Measurements from ENCODE around the gene PAH. TPM values are rescaled to one million over a fixed set of nuclear protein-coding genes. Genes with fewer than 3 reads are reported as not detected.

The PAH gene
- total RNA-seq, 3 donors from 2014 or later = not detected

DNA sequence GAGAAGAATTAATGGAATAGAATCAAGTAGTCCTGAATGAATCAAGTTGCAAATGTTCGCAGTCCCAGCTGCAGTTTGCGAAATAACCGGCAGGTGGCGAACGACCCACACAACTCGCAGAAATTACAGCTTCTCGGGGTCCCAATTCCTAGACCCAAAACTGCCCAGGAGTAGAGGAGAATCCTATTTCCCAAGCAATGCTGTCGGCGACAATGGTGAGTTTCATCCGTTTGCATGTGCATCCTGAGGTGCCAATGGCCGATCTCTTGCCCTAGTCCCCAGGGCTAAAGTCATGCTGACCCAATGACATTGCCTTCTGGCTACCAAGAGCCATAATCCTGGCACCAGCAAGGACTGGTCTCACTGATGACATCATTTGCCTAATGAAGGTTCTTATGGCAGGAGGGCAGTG lies 31.9 kb upstream of the PAH start:
- H3K9me3 ChIP-seq = no peaks in the 10 kb centered on the region
- DNase-seq = peak in 2 of 3 donors; percentile 58 to 75
- intact Hi-C loops (cut with DNase I, micrococcal nuclease) = loop anchor here in 1 of 2 donors (2.0 kb wide), 1 partner anchor 600 kb away; no protein-coding TSS in a partner anchor
- no peaks in the 10 kb centered on the region for H3K4me1 ChIP-seq (ENCODE audit: low read depth)
- no peak for ATAC-seq
- no peak overlapping the region for H3K4me3 ChIP-seq
- H3K36me3 ChIP-seq (ENCODE audit: low read depth) = no peaks in the 10 kb centered on the region
- TF ChIP-seq, protein P1, sequence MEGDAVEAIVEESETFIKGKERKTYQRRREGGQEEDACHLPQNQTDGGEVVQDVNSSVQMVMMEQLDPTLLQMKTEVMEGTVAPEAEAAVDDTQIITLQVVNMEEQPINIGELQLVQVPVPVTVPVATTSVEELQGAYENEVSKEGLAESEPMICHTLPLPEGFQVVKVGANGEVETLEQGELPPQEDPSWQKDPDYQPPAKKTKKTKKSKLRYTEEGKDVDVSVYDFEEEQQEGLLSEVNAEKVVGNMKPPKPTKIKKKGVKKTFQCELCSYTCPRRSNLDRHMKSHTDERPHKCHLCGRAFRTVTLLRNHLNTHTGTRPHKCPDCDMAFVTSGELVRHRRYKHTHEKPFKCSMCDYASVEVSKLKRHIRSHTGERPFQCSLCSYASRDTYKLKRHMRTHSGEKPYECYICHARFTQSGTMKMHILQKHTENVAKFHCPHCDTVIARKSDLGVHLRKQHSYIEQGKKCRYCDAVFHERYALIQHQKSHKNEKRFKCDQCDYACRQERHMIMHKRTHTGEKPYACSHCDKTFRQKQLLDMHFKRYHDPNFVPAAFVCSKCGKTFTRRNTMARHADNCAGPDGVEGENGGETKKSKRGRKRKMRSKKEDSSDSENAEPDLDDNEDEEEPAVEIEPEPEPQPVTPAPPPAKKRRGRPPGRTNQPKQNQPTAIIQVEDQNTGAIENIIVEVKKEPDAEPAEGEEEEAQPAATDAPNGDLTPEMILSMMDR (IDR thresholded peaks at IDR 0.05) = peak; percentile 71

- TF ChIP-seq, protein P1 (IDR thresholded peaks at IDR 0.05) = no peak
- DNase-seq = no peak
- Histone ChIP-seq H3K4me3 (no peak overlapping the region), H3K9me3 (no peaks in the 10 kb centered on the region), H3K36me3 (ENCODE audit: low read depth) (no peaks in the 10 kb centered on the region), H3K4me1 (ENCODE audit: low read depth) (no peaks in the 10 kb centered on the region)
- no peak for ATAC-seq
- intact Hi-C loops (cut with DNase I, micrococcal nuclease) = no loop called here
Measured at GRCh38 chr12:102946042-102946441, 29.0 kb upstream of the PAH start.

DNA sequence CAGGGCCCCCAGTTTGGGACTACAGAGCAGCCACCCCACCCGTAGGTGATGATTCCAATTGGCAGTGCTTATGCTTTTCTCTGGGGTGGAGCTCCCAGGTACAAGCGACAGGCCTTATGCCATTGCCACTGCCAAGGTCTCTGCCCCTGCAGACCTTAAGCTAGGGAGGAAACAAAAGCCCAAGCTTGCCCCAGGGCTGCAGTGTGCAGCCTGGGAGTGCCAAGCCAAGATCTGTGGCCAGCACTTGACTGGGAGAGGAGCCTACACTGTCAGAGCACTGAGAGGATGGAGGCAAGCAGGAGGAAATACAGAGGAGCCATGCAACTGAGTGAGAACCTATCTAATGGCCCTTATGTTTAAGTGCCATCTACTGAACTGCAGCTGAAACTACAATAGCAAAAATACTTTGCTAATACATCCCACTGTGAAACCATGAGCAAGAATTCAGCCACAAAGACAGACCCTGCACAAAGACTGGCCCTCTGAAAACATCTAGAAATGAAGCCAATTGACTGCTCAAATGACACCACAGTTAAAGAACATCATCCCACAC lies 22.7 kb upstream of the PAH start:
- H3K4me1 ChIP-seq (ENCODE audit: low read depth) = no peaks in the 10 kb centered on the region
- ATAC-seq = no peak
- TF ChIP-seq, protein P1 (IDR thresholded peaks at IDR 0.05) = no peak
- no peak for DNase-seq
- H3K9me3 ChIP-seq = no peaks in the 10 kb centered on the region
- intact Hi-C loops (cut with DNase I, micrococcal nuclease) = no loop called here
- H3K36me3 ChIP-seq (ENCODE audit: low read depth) = no peaks in the 10 kb centered on the region
- no peak overlapping the region for H3K4me3 ChIP-seq

GRCh38 chr12:102939059-102939458 lies 22.0 kb upstream of the PAH start:
- no peak for DNase-seq
- Histone ChIP-seq H3K36me3 (ENCODE audit: low read depth) (no peaks in the 10 kb centered on the region), H3K4me3 (no peak overlapping the region), H3K4me1 (ENCODE audit: low read depth) (no peaks in the 10 kb centered on the region), H3K9me3 (no peaks in the 10 kb centered on the region)
- intact Hi-C loops (cut with DNase I, micrococcal nuclease) = no loop called here
- TF ChIP-seq, protein P1 (IDR thresholded peaks at IDR 0.05) = no peak
- no peak for ATAC-seq

GRCh38 chr12:102933168-102933567 lies 16.1 kb upstream of the PAH start:
- intact Hi-C loops (cut with DNase I, micrococcal nuclease) = no loop called here
- Histone ChIP-seq H3K9me3 (no peaks in the 10 kb centered on the region), H3K4me1 (ENCODE audit: low read depth) (no peaks in the 10 kb centered on the region), H3K4me3 (no peak overlapping the region), H3K36me3 (ENCODE audit: low read depth) (no peaks in the 10 kb centered on the region)
- TF ChIP-seq, protein P1 (IDR thresholded peaks at IDR 0.05) = no peak
- DNase-seq (no peak), ATAC-seq (no peak)

GRCh38 chr12:102927220-102927619 lies 10.2 kb upstream of the PAH start:
- no peak for ATAC-seq

More at GRCh38 chr12:102927220-102927619, 10.2 kb upstream of the PAH start:
- no peaks in the 10 kb centered on the region for H3K9me3 ChIP-seq
- intact Hi-C loops (cut with DNase I, micrococcal nuclease) = no loop called here
- no peaks in the 10 kb centered on the region for H3K4me1 ChIP-seq (ENCODE audit: low read depth)
- H3K36me3 ChIP-seq (ENCODE audit: low read depth) = no peaks in the 10 kb centered on the region
- H3K4me3 ChIP-seq = no peak overlapping the region
- no peak for DNase-seq
- TF ChIP-seq, protein P1 (IDR thresholded peaks at IDR 0.05) = no peak

Measured in mucosa of descending colon (tissue), 3 donors.